HCT116 (cell line): ENCODE results near the gene LRIT2. TPM values are rescaled to one million over a fixed set of nuclear protein-coding genes. Genes with fewer than 3 reads are reported as not detected.

ENCODE experiments used
- ATAC-seq: fragments of 200-7000 bp; cut with Tn5 transposase; 2 replicates; pipeline ENCODE4 v1.9.1; 2020; ENCODE audit warnings: mild to moderate bottlenecking, moderate library complexity
- BruUV-seq: library from RNA; stranded (reverse); fragments of 400-500 nt; replicated peaks from 2 replicates; lab custom pipeline; 2021; lab: Mats Ljungman, UMichigan
- CTCF ChIA-PET: fragments of 300-600 bp; sonication (Branson Sonifier 250); formaldehyde crosslinking; loops from one replicate; lab custom pipeline; 2021; ENCODE audit warnings: antibody characterized with exemption; lab: Charles Lee
- POLR2A ChIA-PET: fragments of 300-600, 350-600 bp; sonication (Branson Sonifier 250); formaldehyde crosslinking; loops from one replicate; lab custom pipeline; 2021; ENCODE audit warnings: antibody characterized with exemption; lab: Charles Lee
- RAD21 ChIA-PET, 2 experiments: fragments of 300-600 bp; sonication (Branson Sonifier 250); formaldehyde crosslinking; loops; one replicate each; lab custom pipeline; 2023; ENCODE audit warnings: low total read pairs in 2 of 2; ENCODE audit not compliant: uncharacterized antibody in 2 of 2, unreplicated experiment in 2 of 2, low non-redundant PET in 1 of 2; lab: Charles Lee
- DNase-seq: peaks from one replicate; pipeline ENCODE4 v3.0.0-alpha.2; 2010; ENCODE audit warnings: low read depth, low spot score
- H2AFZ ChIP-seq: fragments of 200-600 bp; shearing (Covaris generic), sonication (generic); 2 replicates; pipeline ENCODE4 v1.6.1; 2017; ENCODE audit warnings: low read depth, mixed run types, mixed read lengths, antibody characterized with exemption, low read length; ENCODE audit not compliant: poor library complexity, severe bottlenecking
- H3K27ac ChIP-seq: 2 replicates; pipeline ENCODE4 v1.5.1; 2012; ENCODE audit warnings: low read depth, low read length
- H3K27me3 ChIP-seq: fragments of 200-600 bp; sonication (generic); 2 replicates; pipeline ENCODE4 v1.6.1; 2016; ENCODE audit warnings: mixed run types, low read length, mixed read lengths; ENCODE audit not compliant: insufficient read depth
- H3K36me3 ChIP-seq, 2 experiments: fragments of 200-500 bp in 1 of 2; fragments of 200-600 bp in 1 of 2; sonication (Bioruptor generic) in 1 of 2; sonication (generic) in 1 of 2; 2 replicates each; pipeline versions ENCODE4 v1.5.1 to v1.6.1; 2014 to 2016; ENCODE audit warnings: low read length in 2 of 2, inconsistent platforms in 1 of 2, mixed read lengths in 1 of 2, mixed run types in 1 of 2; ENCODE audit not compliant: insufficient read depth in 2 of 2, control insufficient read depth in 1 of 2
- H3K4me1 ChIP-seq, 2 experiments: fragments of 200-600 bp in 1 of 2; sonication (generic) in 1 of 2; 2 replicates each; pipeline versions ENCODE4 v1.5.1 to v1.6.1; 2012 to 2017; ENCODE audit warnings: low read length in 2 of 2, inconsistent platforms in 1 of 2, mild to moderate bottlenecking in 1 of 2, mixed read lengths in 1 of 2, mixed run types in 1 of 2, moderate library complexity in 1 of 2; ENCODE audit not compliant: insufficient read depth in 2 of 2, control insufficient read depth in 1 of 2
- H3K4me2 ChIP-seq: fragments of 200-600 bp; sonication (generic); 2 replicates; pipeline ENCODE4 v1.6.1; 2017; ENCODE audit warnings: mixed run types, low read length, mixed read lengths
- H3K4me3 ChIP-seq, 2 experiments: fragments of 200-600 bp in 1 of 2; sonication (generic) in 1 of 2; replicated peaks in 1 of 2; 2 replicates each; pipeline ENCODE4 v1.5.1; 2011 to 2016; ENCODE audit warnings: low read length in 2 of 2, control low read depth in 1 of 2, low read depth in 1 of 2, mild to moderate bottlenecking in 1 of 2, mixed read lengths in 1 of 2, mixed run types in 1 of 2
- H3K79me2 ChIP-seq: fragments of 200-600 bp; sonication (generic); 2 replicates; pipeline ENCODE4 v1.6.1; 2017; ENCODE audit warnings: mild to moderate bottlenecking, mixed run types, low read length, moderate library complexity, mixed read lengths; ENCODE audit not compliant: insufficient read depth
- H3K9ac ChIP-seq: fragments of 200-600 bp; sonication (generic); 2 replicates; pipeline ENCODE4 v1.6.1; 2016; ENCODE audit warnings: low read length, mixed read lengths
- H3K9me2 ChIP-seq: fragments of 200-600 bp; sonication (generic), shearing (Covaris generic); 2 replicates; pipeline ENCODE4 v1.6.1; 2017; ENCODE audit warnings: mixed run types, mild to moderate bottlenecking, moderate library complexity; ENCODE audit not compliant: insufficient read depth
- H3K9me3 ChIP-seq, 2 experiments: fragments of 200-500 bp in 1 of 2; fragments of 200-600 bp in 1 of 2; sonication (Bioruptor generic) in 1 of 2; sonication (generic) in 1 of 2; 2 replicates each; pipeline ENCODE4 v1.6.1; 2014 to 2017; ENCODE audit warnings: low read length in 2 of 2, mixed read lengths in 2 of 2, inconsistent platforms in 1 of 2, low read depth in 1 of 2, mild to moderate bottlenecking in 1 of 2, mixed run types in 1 of 2, moderate library complexity in 1 of 2; ENCODE audit not compliant: control insufficient read depth in 1 of 2, insufficient read depth in 1 of 2
- H4K20me1 ChIP-seq: fragments of 200-600 bp; sonication (generic), shearing (Covaris generic); 2 replicates; pipeline ENCODE4 v1.6.1; 2017; ENCODE audit warnings: mixed run types, mild to moderate bottlenecking, moderate library complexity; ENCODE audit not compliant: insufficient read depth
- CBX3 ChIP-seq: IDR thresholded peaks from 2 replicates; pipeline ENCODE4 v1.6.1; 2012; ENCODE audit warnings: low read depth
- EGR1 ChIP-seq: IDR thresholded peaks from 2 replicates; pipeline ENCODE4 v1.6.1; 2012; ENCODE audit warnings: low read depth
- ELF1 ChIP-seq: IDR thresholded peaks from 2 replicates; pipeline ENCODE4 v1.6.1; 2012; ENCODE audit warnings: low read depth, borderline replicate concordance
- EZH2 ChIP-seq: fragments of 200-600 bp; sonication (generic); IDR thresholded peaks from 2 replicates; pipeline ENCODE4 v1.6.1; 2017; ENCODE audit warnings: antibody characterized with exemption, mixed run types
- EZH2phosphoT487 ChIP-seq: fragments of 200-600 bp; IDR thresholded peaks from 2 replicates; pipeline ENCODE4 v1.6.1; 2018; ENCODE audit warnings: antibody characterized with exemption, borderline replicate concordance
- FOSL1 ChIP-seq: IDR thresholded peaks from 2 replicates; pipeline ENCODE4 v1.6.1; 2012; ENCODE audit warnings: low read depth
- JUND ChIP-seq: IDR thresholded peaks from 2 replicates; pipeline ENCODE4 v1.6.1; 2012
- POLR2A ChIP-seq: IDR thresholded peaks from 2 replicates; pipeline ENCODE4 v1.7.0; 2011; ENCODE audit warnings: borderline replicate concordance; ENCODE audit not compliant: insufficient read depth, insufficient read length; ENCODE audit errors: extremely low read depth
- POLR2AphosphoS5 ChIP-seq: IDR thresholded peaks from 2 replicates; pipeline ENCODE4 v1.6.1; 2011; ENCODE audit warnings: mild to moderate bottlenecking, low read depth, low read length, moderate library complexity
- RAD21 ChIP-seq: IDR thresholded peaks from 2 replicates; pipeline ENCODE4 v1.6.1; 2012; ENCODE audit warnings: low read depth, mild to moderate bottlenecking
- SIN3A ChIP-seq: IDR thresholded peaks from 2 replicates; pipeline ENCODE4 v1.6.1; 2012; ENCODE audit warnings: low read depth
- SP1 ChIP-seq: IDR thresholded peaks from 2 replicates; pipeline ENCODE4 v1.6.1; 2012; ENCODE audit warnings: low read depth
- SRF ChIP-seq: IDR thresholded peaks from 2 replicates; pipeline ENCODE4 v1.6.1; 2012; ENCODE audit warnings: low read depth
- TCF7L2 ChIP-seq: IDR thresholded peaks from 2 replicates; pipeline ENCODE4 v1.7.0; 2011; ENCODE audit warnings: borderline replicate concordance, inconsistent platforms; ENCODE audit not compliant: insufficient read depth, insufficient read length; ENCODE audit errors: extremely low read depth
- YY1 ChIP-seq: IDR thresholded peaks from 2 replicates; pipeline ENCODE4 v1.6.1; 2011; ENCODE audit warnings: low read length, low read depth, moderate library complexity, mild to moderate bottlenecking; ENCODE audit not compliant: insufficient replicate concordance; ENCODE audit errors: extremely low read depth
- ZFX ChIP-seq: fragments of 450-650 bp; IDR thresholded peaks from 2 replicates; pipeline ENCODE4 v1.6.1; 2017
- ZNF274 ChIP-seq: fragments of 200-500 bp; sonication (Bioruptor generic); IDR thresholded peaks from 2 replicates; pipeline ENCODE4 v1.6.1; 2014; ENCODE audit warnings: mild to moderate bottlenecking, low read depth, low read length, inconsistent platforms
- intact Hi-C: fragments of 100-400 bp; cut with micrococcal nuclease; formaldehyde crosslinking; loops from 2 replicates; pipeline ENCODE4 v1.10.0; 2022
- total RNA-seq: library from RNA; stranded (reverse); gene quantifications from one replicate; pipeline ENCODE4 v1.2.1, GENCODE V29; 2021; ENCODE audit not compliant: unreplicated experiment
- TF ChIP-seq, protein P1 (sequence below): IDR thresholded peaks from 2 replicates; pipeline ENCODE4 v1.6.1; 2012
- TF ChIP-seq, protein P2 (sequence below): IDR thresholded peaks from 2 replicates; pipeline ENCODE4 v1.6.1; 2011; ENCODE audit warnings: mild to moderate bottlenecking, low read length, moderate library complexity; ENCODE audit not compliant: insufficient replicate concordance; ENCODE audit errors: extremely low read depth
- TF ChIP-seq, protein P3 (sequence below): IDR thresholded peaks from 2 replicates; pipeline ENCODE4 v1.6.1; 2012

LRIT2 gene
- total RNA-seq, 1 experiment from 2014 or later, result not detected

DNA sequence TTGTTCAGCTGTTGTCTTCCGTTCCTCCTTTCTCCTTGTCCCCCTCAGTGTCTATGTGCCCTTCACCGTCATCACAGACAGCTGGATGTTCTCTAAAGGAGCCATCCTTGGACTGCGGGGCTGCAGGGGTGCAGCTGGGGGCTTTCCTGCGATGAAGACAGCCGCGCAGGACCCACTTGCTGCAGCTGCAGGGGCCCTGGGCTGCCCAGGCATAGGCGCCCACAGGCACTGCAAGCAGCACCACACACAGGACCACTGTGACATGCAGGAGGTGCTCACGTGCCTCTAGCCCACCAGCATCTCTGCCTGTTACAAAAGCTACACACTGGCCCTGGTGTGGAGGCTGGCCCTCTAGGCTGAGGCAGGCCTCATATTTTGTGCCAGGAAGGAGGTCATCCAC lies 3.4 kb downstream of the LRIT2 start:
- no peak overlapping the region for H3K4me2 ChIP-seq
- H3K27me3 ChIP-seq, result peaks cover 12% of the 10 kb centered on the region; the same call in 1 of the 2 replicates
- no peak for TF ChIP-seq SIN3A
- TF ChIP-seq ZFX, result no peak
- no peak for TF ChIP-seq JUND
- no peak for TF ChIP-seq ZNF274
- TF ChIP-seq SRF, result no peak
- TF ChIP-seq SP1, result no peak
- no peak for TF ChIP-seq YY1
- TF ChIP-seq CBX3, result no peak
- no peak for TF ChIP-seq ELF1
- TF ChIP-seq EZH2phosphoT487, result no peak
- TF ChIP-seq EGR1, result no peak
- TF ChIP-seq POLR2A, result no peak
- TF ChIP-seq, protein P1, sequence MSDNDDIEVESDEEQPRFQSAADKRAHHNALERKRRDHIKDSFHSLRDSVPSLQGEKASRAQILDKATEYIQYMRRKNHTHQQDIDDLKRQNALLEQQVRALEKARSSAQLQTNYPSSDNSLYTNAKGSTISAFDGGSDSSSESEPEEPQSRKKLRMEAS, result no peak
- no peak for TF ChIP-seq POLR2AphosphoS5
- TF ChIP-seq, protein P2, sequence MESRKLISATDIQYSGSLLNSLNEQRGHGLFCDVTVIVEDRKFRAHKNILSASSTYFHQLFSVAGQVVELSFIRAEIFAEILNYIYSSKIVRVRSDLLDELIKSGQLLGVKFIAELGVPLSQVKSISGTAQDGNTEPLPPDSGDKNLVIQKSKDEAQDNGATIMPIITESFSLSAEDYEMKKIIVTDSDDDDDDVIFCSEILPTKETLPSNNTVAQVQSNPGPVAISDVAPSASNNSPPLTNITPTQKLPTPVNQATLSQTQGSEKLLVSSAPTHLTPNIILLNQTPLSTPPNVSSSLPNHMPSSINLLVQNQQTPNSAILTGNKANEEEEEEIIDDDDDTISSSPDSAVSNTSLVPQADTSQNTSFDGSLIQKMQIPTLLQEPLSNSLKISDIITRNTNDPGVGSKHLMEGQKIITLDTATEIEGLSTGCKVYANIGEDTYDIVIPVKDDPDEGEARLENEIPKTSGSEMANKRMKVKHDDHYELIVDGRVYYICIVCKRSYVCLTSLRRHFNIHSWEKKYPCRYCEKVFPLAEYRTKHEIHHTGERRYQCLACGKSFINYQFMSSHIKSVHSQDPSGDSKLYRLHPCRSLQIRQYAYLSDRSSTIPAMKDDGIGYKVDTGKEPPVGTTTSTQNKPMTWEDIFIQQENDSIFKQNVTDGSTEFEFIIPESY, result no peak
- TF ChIP-seq TCF7L2, result no peak
- TF ChIP-seq, protein P3, sequence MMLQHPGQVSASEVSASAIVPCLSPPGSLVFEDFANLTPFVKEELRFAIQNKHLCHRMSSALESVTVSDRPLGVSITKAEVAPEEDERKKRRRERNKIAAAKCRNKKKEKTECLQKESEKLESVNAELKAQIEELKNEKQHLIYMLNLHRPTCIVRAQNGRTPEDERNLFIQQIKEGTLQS, result no peak
- no peak for TF ChIP-seq RAD21
- TF ChIP-seq EZH2, result no peak
- TF ChIP-seq FOSL1, result no peak
- H3K9ac ChIP-seq, result no peak overlapping the region
- no peaks in the 10 kb centered on the region for H3K79me2 ChIP-seq
- ChIA-PET CTCF (no interaction called here), RAD21 (no interaction called here), POLR2A (no interaction called here)
- intact Hi-C loops, result no loop called here
- ATAC-seq (no peak), DNase-seq (no peak)
- H2AFZ ChIP-seq, result no peak overlapping the region
- no peak overlapping the region for H3K4me3 ChIP-seq
- H4K20me1 ChIP-seq, result no peaks in the 10 kb centered on the region
- BruUV-seq, result no TSS peak
- no peaks in the 10 kb centered on the region for H3K9me2 ChIP-seq
- H3K9me3 ChIP-seq, result 0 out of 4 replicates have a peak, but pooled peaks cover 0 to 4% of the 10 kb centered on the region in 2 experiments
- H3K4me1 ChIP-seq, result no peaks in the 10 kb centered on the region
- H3K36me3 ChIP-seq, result no peaks in the 10 kb centered on the region
- no peak overlapping the region for H3K27ac ChIP-seq
